ENCODE data around the gene MYL5.

DNA sequence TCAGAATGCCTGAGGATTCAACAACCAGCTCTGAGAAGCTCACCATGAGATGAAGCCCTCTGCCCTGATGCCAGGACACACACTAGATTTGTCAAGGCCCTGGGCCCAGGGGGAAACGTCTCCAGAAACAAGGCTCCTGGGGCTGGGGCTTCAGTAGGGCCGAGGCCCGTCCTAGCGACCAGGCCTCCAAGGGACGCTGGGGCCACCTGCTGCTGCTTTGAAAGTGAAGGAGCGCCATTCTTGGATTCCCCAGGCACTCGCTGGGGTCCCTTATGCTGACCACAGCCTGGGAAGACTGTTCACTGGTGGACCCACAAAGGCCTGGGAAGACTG lies 25.1 kb upstream of the MYL5 start:
- TF ChIP-seq, protein P1, sequence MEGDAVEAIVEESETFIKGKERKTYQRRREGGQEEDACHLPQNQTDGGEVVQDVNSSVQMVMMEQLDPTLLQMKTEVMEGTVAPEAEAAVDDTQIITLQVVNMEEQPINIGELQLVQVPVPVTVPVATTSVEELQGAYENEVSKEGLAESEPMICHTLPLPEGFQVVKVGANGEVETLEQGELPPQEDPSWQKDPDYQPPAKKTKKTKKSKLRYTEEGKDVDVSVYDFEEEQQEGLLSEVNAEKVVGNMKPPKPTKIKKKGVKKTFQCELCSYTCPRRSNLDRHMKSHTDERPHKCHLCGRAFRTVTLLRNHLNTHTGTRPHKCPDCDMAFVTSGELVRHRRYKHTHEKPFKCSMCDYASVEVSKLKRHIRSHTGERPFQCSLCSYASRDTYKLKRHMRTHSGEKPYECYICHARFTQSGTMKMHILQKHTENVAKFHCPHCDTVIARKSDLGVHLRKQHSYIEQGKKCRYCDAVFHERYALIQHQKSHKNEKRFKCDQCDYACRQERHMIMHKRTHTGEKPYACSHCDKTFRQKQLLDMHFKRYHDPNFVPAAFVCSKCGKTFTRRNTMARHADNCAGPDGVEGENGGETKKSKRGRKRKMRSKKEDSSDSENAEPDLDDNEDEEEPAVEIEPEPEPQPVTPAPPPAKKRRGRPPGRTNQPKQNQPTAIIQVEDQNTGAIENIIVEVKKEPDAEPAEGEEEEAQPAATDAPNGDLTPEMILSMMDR (IDR thresholded peaks at IDR 0.05) = no peak
- TF ChIP-seq POLR2A (IDR thresholded peaks at IDR 0.05) = no peak
